Cardiac fibroblast (primary cell): ENCODE results near the gene LRRC71.

Experiments
- DNase-seq, 2 donors: peaks; one replicate each; pipeline versions ENCODE4 v3.0.0 to v3.0.0-alpha.2; 2010; ENCODE audit warnings: low read depth in 2 of 2
- H3K4me3 ChIP-seq, 2 donors: replicated peaks in 1 of 2; 1 replicate in 1 of 2; 2 replicates in 1 of 2; pipeline ENCODE4 v1.5.1; 2011; ENCODE audit warnings: low read depth in 2 of 2, low read length in 2 of 2, mild to moderate bottlenecking in 2 of 2, moderate library complexity in 1 of 2
- TF ChIP-seq, protein P1 (sequence below): IDR thresholded peaks from one replicate; pipeline ENCODE4 v1.5.1; 2011; ENCODE audit warnings: low read depth, mild to moderate bottlenecking, low read length, inconsistent platforms

Gene LRRC71

DNA sequence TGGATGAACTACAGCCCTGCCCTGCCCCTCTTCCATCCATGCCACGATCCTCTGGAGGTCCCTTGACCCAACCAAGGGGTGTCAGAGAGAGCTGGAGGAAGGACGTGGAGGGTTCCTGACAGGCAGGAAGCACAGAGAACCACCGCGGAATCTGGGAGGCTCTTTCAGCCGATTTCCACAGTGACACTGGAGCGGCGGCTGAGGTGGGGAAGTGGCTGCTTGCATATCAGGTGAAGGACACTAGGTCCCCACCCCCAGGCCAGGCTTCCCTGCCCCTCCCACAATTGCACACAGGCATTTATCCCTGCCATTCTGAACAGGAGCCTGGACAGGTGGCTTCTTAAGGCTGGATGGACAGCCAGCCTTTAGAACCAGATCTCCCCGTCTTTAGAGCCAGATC is 17.5 kb downstream of the LRRC71 start:
- DNase-seq, result no peak
- TF ChIP-seq, protein P1, sequence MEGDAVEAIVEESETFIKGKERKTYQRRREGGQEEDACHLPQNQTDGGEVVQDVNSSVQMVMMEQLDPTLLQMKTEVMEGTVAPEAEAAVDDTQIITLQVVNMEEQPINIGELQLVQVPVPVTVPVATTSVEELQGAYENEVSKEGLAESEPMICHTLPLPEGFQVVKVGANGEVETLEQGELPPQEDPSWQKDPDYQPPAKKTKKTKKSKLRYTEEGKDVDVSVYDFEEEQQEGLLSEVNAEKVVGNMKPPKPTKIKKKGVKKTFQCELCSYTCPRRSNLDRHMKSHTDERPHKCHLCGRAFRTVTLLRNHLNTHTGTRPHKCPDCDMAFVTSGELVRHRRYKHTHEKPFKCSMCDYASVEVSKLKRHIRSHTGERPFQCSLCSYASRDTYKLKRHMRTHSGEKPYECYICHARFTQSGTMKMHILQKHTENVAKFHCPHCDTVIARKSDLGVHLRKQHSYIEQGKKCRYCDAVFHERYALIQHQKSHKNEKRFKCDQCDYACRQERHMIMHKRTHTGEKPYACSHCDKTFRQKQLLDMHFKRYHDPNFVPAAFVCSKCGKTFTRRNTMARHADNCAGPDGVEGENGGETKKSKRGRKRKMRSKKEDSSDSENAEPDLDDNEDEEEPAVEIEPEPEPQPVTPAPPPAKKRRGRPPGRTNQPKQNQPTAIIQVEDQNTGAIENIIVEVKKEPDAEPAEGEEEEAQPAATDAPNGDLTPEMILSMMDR, result no peak
- no peak overlapping the region for H3K4me3 ChIP-seq

DNA sequence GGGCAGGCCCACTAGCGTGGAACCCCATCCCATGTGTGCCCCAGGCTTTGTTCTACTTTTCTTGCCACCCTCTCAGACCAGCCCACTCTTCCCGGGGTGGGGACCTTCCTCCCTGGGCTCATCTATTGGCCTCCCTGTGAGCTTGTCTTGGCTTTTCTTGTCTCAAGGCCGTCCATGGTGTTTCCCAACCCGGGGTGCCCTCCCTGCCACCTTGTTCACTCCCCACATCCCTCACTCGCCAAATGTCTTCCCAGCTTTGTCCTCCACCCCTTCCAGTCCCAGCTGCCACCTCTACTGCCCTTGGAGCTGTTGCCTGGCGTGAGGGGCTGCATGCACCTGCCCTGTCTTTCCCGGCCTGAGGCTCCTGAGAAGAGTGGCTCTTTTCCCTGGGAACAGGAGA is 18.4 kb downstream of the LRRC71 start:
- H3K4me3 ChIP-seq, result no peak overlapping the region
- no peak for DNase-seq
- TF ChIP-seq, protein P1, result no peak

DNA sequence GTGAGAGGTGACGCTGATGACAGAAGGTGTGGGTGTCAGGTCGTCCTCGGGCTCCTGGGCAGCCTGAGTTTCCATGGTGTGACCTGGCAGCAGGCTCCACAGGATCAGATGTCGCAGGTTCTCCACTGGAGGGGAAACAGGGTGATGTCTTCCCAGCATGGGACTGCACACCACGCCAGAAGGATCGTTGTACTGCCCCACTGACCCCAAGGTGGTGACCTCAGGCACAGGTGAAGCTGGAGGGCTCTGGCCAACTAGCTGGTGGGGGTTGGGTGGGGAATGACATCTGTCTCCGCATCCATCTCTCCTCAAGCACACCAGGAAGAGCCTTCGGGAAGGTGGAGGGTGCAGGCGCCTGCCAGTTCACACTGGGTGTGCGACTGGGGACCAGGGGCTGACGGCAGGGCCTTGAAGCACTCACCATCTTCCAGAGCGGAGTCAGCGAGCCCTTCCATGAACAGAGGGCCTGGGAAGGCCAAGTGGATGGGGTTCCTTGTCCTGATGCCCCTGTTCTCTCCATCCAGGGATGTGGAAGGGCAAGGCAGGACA is 19.4 kb downstream of the LRRC71 start:
- no peak overlapping the region for H3K4me3 ChIP-seq
- no peak for DNase-seq
- TF ChIP-seq, protein P1, result no peak

DNA sequence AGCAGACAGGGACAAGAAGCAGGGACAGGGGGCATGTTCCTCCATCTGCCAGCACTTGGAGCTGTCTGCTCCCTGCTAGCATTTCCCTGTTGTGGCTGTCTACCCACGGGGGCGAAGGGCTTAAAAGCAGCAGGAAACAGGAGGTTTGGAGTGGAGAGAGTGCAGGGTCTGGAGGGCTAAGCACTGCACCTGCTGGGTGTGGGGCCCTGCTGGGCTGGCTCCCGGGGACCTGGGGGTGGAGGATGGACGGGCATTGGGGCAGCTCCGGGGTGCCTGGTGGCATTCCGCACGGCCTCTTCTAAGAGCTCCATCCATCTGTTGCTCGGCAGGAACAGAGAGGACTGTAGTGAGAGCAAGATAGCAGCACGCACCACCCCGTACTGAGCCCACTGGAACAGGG is 21.2 kb downstream of the LRRC71 start:
- TF ChIP-seq, protein P1, result no peak
- DNase-seq, result no peak
- H3K4me3 ChIP-seq, result no peak overlapping the region

DNA sequence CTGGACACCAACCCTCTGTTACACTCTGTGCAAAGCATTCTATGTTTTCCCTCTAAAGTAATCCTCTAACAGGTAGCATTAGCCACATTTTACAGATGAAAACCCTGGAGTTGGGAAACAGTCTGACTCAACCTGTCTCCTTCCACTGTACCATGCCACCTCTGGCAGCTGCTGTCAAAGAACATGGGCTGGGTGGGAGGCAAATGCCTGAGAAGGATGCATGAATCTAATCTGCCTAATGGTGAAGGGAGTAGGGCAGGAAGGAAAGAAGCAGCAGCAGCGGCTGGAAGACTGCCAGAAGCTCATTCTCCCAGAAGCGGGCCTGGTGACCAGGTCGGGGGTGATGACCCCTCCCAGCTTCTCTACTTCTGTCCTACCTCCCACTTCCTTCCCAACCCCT is 21.7 kb downstream of the LRRC71 start:
- H3K4me3 ChIP-seq, result no peak overlapping the region
- DNase-seq, result no peak
- TF ChIP-seq, protein P1, result no peak

DNA sequence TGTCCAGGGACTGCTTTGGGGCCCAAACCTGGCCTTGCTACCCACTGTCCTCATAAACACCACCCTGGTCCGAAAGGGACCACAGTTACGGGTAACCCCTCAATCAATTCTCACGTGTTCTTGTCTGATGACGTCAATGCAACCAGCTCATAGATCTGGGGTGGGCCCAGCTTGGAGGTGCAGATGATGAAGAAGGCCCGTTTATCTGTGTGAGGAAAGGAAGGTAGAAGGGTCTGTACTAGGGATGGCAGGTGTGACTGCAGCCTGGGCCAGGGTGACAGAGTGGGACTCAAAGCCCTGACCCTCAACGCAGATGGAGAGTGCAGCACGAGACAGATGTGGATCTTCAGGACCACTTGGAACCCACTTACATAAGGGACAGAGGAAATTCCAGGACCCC is 22.1 kb downstream of the LRRC71 start:
- TF ChIP-seq, protein P1, result no peak
- DNase-seq, result no peak
- H3K4me3 ChIP-seq, result no peak overlapping the region

DNA sequence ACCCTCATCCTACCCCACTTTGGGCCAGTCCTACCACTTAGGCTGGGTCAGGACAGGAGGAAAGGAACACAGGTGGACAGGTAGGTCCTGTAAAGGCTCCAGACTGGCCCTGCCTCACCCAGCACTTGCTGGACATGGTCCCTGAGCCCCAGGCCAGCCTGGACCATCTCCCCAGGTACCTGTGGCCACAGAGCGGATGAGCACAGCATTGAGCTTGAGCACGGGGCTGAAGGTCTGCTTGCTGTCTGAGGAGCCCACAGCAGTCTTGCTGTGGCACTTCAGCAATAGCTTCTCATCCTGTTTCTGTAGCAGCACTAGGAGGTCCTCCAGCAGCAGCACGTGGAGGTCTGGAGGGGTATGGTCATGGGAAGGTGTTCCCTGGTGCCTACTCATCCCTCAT is 23.3 kb downstream of the LRRC71 start:
- TF ChIP-seq, protein P1, result no peak
- H3K4me3 ChIP-seq, result no peak overlapping the region
- DNase-seq, result no peak
